Stimulated activated CD8-positive, alpha-beta memory T cell treated with anti-CD3 and anti-CD28 coated beads, Interleukin-4, amount 100 ng/mL, for 4 hours (primary cell): Measurements from ENCODE around the gene ZNF628.

ENCODE experiments used
- DNase-seq, 2 donors: peaks; one replicate each; pipeline ENCODE4 v3.0.0-alpha.2; 2020; ENCODE audit warnings: low read depth in 2 of 2, low spot score in 1 of 2

Gene ZNF628

DNA sequence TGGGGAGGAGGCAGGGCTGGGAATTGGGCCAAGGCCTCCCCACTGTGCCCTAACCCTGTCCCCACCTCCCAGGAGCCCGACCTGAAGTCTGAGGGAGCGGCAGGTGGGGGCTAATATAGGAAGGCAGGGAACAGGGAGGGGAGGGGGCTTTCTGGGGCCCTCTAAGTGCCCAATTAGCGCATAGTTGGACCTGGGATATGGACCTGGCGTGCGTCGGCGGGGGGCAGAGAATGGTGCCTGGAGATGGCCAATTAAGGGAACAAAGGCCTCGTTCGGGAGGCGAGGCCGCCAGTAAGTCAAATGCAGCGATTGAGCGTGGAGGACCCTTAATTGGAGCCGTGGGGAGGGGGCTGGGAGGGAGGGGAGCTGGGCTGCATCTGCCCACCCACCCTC, 11.8 kb upstream of the ZNF628 start, which contains the start of gene C19orf85:
Gene C19orf85, minus strand, starts transcription at position 90 of the 393 bp plus-strand sequence. CDS start 197 bp downstream, outside the sequence.
- no peak for DNase-seq

DNA sequence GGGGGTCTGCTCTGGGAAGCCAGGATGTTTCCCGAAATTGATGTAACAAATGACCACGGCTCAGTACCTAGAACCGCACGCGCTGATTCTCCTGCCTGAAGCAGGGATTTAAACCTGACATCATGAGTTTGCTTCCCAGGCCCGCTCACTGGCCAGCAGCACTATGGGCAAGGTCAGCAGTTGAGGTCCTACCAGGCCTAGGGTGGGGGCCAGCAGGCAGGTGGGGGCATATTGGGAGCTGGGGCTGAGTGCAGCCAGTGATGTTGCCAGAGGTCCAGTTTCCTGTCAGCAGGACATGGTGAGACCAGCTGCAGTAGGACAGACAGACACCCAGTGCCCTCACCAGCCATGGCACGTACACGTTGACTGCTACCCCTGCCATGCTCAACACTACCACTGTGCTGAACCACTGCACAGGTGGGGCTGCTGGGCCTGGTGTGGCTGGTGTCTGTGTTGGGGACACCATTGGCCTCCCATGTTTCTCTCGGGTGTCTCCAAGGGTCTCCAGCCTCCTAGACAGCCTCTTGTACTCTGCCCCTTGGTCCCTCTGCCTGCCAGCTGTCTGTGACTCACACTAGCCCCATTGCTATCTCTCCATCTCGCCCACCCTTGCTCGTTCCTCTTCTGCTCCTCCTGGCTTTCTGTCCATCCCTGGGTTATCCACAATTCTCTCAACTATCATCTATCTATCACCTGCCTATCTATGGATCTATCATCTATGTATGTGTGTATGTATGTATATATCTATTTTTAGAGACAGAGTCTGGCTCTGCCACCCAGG, 10.8 kb upstream of the ZNF628 start:
- DNase-seq = no peak

DNA sequence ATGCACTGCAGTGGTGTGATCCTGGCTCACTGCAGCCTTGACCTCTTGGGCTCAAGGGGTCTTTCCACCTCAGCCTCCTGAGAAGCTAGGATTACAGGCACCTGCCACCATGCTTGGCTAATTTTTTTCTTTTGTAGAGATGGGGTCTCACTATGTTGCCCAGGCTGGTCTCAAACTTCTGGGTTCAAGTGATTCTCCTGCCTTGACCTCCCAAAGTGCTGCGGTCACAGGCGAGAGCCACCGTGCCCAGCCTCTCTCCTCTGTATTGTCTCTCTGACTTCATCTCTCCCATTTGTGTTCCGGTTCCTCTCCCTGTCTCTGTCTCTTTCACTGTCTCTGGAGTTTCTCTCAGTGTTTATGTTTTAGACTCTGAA, 10.2 kb upstream of the ZNF628 start:
- DNase-seq = no peak

DNA sequence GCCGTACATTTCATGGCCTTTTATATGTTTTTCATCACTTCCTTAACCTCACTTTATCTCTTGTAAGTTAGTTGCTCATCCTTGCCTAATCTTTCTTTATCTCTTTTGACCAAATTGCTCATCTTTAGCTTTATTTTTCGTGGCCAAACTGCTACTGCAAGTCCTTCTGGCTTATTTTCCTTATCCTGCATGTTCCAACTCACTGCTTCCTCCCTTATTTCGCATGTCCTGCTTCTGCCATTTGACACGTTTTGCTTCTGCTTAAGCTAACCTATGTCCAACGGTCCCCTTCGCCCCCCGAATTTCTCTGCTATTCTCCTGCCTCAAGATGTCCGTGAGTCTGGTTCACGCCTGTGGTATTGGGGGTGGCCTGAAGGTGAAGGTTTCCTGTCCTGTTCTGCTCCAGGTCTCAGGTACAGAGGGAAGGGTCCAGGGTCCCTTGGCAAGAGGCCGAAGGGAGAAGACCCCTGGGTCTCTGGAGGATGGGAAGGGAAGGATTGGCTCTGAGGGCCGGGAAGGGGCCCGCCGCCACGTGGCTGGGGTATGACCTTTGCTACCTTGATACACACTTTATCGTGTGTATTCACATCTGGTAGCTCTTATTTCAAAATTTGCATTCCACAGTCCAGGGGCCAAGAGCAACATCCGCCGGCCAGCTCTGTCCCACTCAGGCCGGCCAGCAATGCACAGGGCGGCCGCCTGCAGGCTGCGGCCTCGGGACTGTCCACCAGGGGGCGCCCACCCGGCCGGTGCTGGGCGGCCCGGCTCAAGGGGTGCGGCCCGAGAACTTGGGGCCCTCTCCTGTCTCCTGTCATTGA, 9.0 kb upstream of the ZNF628 start:
- peak; percentile 19 to 40 for DNase-seq

DNA sequence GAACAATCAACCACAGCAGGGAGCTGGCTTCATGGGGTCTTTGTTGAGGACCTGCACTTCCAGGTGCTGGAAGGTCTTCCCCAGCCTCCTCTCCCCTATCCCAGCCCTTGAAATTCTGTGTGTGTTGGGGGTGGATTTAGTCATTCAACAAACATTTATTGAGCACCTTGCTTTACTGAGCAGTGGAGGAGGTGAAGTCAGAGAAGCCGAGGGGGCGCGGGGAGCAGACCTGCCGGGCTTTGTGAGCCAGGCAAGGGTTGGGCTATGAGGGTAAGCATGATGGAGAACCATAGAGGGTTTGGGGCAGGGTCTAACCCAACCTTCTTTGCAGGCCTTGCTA, 8.4 kb upstream of the ZNF628 start:
- no peak for DNase-seq

DNA sequence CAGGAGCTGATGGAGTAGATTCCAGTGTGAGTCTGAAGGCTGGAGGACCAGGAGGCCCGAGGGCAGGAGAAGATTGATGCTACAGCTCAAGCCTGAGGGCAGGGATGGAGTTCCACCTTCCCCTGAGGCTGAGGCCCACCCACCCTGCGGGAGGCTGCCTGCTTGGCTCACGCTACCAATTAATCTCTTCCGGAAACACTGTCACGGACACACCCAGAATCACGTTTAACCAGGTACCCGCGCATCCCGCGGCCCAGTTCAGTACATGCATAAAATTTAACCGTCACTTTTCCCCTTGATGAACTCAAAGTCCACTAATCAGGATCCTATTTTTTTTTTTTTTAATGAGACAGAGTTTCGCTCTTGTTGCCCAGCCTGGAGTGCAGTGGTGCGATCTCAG, 5.2 kb upstream of the ZNF628 start:
- no peak for DNase-seq

DNA sequence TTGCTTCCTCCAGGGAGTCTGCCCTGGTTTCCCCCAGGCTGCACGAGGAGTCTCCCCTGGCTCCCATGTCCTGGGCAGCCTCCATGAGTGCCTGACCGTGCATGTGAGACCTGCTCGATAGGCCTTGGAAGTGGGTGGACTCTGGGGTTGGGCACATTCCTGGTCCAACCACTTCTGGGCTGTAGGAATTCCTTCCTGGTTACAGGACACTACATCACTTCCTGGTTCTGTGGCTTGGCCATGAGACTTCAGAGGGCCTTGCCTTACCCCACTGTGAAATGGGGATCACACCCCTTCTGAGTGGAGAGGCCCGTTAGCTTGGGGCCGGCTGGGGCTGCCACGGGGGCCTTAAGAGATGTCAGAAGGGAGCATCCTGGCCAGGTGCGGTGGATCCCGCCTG, 4.0 kb upstream of the ZNF628 start:
- DNase-seq = no peak

DNA sequence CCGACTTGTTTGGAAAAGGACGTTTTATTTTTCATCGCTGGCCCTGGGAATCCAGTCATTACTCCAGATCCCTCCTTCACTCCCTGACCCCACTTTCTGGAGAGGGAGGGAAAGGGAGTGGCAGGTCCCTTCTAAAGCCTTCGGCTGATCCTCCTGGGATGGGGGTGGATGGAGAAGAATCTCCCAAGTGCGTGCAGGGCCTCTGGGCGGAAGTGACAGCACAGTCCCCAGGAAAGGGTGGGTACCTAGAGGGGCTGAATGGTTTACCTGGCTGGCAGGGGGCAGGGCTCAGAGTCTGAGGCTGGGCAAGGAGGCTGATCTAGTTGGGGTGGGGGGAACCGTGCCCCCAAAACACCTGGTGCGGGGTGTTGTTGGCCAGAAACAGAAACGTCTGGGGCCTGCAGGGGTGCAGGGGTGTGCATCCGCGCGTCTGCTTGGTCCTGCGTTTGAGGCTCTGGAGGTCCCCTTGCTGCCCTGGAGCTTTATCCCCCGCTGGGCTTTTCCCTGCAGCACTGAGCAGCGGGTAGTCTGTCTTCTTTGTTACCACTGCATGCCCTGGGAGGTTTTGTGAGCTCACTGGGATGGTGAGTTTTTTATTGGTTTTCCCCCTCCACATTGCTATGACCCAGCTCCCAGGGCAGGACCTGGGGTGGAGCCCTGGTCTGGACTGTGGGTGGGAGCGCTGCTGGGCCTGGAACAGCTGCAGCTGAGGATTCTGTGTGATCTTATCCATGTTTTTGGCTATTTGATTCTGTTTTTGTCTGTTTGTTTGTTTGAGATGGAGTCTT, 3.0 kb upstream of the ZNF628 start:
- DNase-seq = no peak

DNA sequence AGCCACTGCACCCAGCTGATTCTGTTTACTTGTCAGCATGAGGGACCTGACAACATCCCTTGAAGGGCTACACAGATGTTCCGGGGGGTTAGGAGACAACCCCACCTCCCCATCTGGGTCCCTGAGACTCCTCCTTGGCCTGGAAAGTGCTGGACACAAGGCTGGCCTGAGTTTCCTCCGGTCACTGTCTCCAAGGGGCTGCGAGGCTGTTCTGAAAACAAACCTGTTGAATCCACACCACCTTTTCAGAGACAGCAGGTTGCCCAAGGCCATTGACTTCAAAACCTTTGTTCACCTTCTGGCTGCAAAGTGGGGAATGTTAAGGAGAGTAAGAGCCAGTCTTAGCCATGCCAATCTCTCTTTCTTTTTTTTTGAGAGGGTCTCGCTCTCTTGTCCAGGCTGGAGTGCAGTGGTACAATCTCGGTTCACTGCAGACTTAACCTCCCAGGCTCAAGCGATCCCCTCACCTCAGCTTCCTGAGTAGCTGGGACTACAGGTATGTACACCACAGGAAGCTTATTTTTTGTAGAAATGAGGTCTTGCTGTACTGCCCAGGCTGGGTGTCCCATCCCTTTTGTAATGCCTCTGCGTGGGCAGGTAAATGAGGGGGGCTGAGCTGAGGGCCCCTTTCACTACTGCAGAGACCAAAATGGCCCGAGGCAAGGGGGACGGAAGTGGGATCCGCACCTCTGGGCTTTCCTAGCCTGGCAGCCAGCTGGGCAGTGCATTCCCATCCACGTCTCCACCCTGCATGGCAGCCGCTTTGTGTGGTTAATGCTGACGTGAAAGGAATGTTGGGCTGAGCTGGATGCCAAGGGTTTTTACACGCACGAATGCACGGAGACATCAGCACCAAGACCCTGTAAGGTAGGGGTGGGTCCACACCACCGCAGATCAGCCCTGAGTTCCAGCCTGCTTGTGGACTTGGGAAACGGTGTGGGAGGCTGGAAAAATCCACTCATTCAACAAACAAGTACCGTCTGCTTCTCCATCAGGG, 1.9 kb upstream of the ZNF628 start:
- no peak for DNase-seq

DNA sequence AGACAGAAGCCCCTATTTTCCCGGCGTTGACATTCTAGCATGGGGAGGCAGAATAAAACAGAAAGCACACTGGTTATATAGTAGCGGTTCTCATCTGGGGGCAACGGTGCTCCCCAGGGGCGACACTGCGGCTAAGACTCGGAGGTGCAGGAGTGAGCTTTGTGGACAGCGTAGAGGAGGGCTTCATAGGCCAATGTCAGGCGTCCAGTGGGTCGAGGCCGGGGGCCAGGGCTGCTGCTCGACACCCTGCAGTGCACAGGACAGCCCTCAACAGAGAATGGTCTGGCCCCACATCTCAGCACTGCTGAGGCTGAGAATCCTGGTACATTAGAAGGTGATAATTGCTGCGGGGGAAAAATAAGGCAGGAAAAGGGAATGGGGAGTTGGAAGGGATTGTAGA, 1.5 kb downstream of the ZNF628 start:
- no peak for DNase-seq

DNA sequence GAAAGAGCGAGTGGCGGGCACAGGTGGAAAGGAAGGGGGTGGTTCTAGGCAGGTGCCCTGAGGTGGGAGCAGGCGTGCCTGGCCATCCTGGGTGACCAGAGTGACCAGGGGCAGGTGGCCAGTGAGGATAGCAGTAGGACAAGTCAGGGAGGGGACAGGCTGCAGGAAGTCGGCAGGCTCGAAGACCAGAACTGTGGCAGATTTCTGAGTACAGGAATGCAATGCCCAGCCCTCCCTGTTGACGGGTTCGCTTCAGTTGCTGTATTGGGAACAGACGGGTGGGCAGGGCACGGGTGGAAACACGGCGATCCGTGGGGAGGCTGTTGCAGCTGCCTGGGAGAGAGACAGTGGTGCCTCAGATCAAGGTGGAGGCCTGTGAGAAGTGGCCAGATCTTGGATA, 1.9 kb downstream of the ZNF628 start:
- DNase-seq = no peak

DNA sequence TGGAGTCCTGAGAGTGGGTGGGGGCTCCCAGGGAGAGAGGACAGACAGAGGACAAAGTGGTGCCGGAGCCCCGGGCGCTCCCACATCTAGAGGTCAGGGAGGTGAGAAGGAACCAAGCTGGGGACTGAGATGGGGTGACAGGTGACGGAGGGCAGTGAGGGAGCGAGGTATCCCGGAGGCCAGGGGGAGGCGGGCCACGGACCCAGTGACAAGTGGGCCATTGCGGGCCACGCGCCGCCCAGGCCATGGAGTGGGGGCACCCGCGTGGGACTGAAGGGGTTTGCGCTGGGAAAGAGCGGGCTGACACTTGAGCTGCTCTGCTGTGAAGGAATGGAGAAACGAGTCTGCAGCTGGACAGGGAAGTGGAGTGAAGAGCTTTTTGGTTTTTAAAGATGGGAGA, 2.6 kb downstream of the ZNF628 start:
- no peak for DNase-seq

DNA sequence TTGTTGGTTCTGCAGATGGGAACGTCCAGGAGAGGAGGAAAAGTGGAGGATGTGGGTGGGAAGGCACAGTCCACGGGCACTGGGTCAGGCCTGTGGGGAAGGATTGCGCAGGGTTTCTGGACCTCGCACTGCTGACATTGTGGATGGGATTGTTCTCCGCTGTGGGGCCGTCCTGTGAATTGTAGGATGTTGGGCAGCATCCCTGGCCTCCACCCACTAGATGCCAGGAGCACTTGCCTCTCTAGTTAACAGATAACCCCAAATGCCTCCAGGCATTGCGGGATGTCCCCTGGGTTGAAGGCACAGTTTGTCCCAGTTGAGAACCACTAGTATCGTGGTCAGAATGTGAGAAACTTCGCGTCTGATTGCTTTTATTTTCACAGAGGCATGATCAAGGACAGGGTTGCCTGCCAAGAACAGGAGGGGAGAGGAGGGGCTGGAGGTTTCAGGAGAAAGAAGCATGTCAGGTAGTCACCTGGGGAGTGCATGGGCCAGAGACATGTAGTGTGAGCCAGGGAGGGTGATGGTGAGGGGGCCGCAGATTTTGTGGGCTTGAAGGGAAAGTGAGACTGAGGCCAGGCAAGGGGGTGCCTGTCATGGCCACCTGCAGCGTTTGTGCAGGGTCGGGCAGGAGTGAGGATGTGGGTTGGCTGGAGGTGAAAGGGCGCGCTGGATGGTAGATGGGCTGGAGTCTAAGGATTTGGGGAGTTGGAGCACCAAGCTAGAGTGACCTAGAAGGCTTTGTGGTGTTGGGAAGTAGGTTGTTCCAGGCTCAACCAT, 3.2 kb downstream of the ZNF628 start:
- no peak for DNase-seq

DNA sequence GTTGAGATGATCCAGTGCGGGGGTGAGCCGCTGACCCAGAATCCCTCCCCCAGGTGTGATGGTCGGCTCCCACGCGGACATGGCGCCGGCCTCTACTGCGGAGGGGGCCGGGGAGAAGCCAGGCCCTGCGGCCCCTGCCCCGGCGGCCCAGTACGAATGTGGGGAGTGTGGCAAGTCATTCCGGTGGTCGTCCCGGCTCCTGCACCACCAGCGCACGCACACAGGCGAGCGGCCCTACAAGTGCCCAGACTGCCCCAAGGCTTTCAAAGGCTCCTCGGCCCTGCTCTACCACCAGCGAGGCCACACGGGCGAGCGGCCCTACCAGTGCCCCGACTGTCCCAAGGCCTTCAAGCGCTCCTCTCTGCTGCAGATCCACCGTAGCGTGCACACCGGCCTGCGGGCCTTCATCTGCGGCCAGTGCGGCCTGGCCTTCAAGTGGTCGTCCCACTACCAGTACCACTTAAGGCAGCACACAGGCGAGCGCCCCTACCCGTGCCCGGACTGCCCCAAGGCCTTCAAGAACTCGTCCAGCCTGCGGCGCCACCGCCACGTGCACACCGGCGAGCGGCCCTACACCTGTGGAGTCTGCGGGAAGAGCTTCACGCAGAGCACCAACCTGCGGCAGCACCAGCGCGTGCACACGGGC, 4.9 kb downstream of the ZNF628 start:
- DNase-seq = no peak

DNA sequence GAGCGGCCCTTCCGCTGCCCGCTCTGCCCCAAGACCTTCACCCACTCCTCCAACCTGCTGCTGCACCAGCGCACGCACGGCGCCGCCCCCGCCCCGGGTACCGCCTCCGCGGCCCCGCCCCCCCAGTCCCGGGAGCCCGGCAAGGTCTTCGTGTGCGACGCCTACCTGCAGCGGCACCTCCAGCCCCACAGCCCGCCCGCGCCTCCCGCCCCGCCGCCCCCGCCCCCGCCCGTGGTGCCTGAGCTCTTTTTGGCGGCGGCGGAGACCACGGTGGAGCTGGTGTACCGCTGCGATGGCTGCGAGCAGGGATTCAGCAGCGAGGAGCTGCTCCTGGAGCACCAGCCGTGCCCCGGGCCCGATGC, 5.4 kb downstream of the ZNF628 start:
- DNase-seq = no peak

DNA sequence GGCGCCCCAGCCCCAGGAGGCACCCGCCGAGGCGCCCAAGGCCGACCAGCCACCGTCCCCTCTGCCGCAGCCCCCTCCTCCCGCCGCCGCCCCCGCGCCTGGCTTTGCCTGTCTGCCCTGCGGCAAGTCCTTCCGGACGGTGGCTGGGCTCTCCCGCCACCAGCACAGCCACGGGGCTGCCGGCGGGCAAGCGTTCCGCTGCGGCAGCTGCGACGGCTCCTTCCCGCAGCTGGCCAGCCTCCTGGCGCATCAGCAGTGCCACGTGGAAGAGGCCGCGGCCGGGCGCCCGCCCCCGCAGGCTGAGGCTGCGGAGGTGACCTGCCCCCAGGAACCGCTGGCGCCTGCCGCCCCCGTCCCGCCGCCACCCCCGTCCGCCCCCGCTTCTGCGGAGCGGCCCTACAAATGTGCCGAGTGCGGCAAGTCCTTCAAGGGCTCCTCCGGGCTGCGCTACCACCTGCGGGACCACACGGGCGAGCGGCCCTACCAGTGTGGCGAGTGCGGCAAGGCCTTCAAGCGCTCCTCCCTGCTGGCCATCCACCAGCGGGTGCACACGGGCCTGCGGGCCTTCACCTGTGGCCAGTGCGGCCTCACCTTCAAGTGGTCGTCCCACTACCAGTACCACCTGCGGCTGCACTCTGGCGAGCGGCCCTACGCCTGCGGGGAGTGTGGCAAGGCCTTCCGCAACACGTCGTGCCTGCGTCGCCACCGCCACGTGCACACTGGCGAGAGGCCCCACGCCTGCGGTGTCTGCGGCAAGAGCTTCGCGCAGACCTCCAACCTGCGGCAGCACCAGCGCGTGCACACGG, 5.9 kb downstream of the ZNF628 start:
- no peak for DNase-seq

DNA sequence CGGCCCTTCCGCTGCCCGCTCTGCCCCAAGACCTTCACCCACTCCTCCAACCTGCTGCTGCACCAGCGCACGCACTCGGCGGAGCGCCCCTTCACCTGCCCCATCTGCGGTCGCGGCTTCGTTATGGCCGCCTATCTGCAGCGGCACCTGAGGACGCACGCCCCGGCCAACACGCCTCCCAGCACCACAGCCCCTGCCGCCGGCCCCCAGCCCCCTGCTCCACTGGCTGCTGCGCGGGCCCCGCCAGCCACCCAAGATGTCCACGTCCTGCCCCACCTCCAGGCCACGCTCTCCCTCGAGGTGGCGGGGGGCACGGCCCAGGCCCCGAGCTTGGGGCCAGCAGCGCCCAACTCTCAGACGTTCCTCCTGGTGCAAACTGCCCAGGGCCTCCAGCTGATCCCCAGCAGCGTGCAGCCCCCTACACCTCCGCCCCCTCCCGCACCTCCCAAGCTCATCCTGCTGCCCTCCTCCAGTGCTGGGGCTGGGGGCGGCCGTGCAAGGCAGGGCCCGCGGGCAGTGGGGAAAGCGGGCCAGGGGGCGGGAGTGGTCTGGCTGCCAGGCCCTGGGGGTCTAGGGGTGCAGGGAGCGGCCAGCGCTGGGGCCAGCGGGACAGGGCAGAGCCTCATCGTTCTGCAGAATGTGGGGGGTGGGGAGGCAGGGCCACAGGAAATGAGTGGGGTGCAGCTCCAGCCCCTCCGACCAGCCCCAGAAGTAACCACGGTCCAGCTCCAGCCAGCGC, 6.7 kb downstream of the ZNF628 start:
- DNase-seq = no peak
